Activated effector memory CD4-positive, alpha-beta T cell treated with Interleukin-2 at 50 U/mL for 16 hours (primary cell): Measurements from ENCODE around the gene MORN3.
"Not testable (repeated sequence)": the region's sequence is repeated elsewhere in the genome, so short reads cannot be mapped to it uniquely, and the experiment has no call there.

Source experiments
- DNase-seq: peaks from one replicate; pipeline ENCODE4 v3.0.0-alpha.2; 2020

MORN3 gene

GRCh38 chr12:121669521-121669900 is at the start of gene MORN3:
Gene MORN3, minus strand, starts transcription at chr12:121669654. Its CDS starts 171 bp downstream, at chr12:121669483.
- DNase-seq, result no peak

GRCh38 chr12:121718653-121719239 is 49.3 kb upstream of the MORN3 start:
- DNase-seq, result no peak

- no peak for DNase-seq
Observed at GRCh38 chr12:121717041-121717699, 47.7 kb upstream of the MORN3 start.

- no peak for DNase-seq
Observed at GRCh38 chr12:121715862-121716435, 46.5 kb upstream of the MORN3 start.

- DNase-seq, result not testable (repeated sequence)
Observed at GRCh38 chr12:121715055-121715454, 45.6 kb upstream of the MORN3 start.

- no peak for DNase-seq
Observed at GRCh38 chr12:121713793-121714192, 44.3 kb upstream of the MORN3 start.

- no peak for DNase-seq
Observed at GRCh38 chr12:121713257-121713777, 43.9 kb upstream of the MORN3 start.

- DNase-seq, result peak; percentile 81
Observed at GRCh38 chr12:121712461-121713256, 43.2 kb upstream of the MORN3 start, which contains the start of gene TMEM120B. Gene TMEM120B, plus strand, starts transcription at chr12:121712752. Its CDS starts 144 bp downstream, at chr12:121712896.

GRCh38 chr12:121712190-121712460 is 42.7 kb upstream of the MORN3 start:
- no peak for DNase-seq

- DNase-seq, result peak; percentile 10
Observed at GRCh38 chr12:121711361-121712189, 42.1 kb upstream of the MORN3 start.

- no peak for DNase-seq
Observed at GRCh38 chr12:121709478-121709961, 40.1 kb upstream of the MORN3 start.

GRCh38 chr12:121709064-121709424 is 39.6 kb upstream of the MORN3 start:
- not testable (repeated sequence) for DNase-seq

GRCh38 chr12:121708313-121709063 is 39.0 kb upstream of the MORN3 start:
- no peak for DNase-seq

- DNase-seq, result no peak
Observed at GRCh38 chr12:121705514-121705913, 36.1 kb upstream of the MORN3 start.

- DNase-seq, result no peak
Observed at GRCh38 chr12:121702944-121703343, 33.5 kb upstream of the MORN3 start.

GRCh38 chr12:121701667-121702277 is 32.3 kb upstream of the MORN3 start:
- no peak for DNase-seq

GRCh38 chr12:121697861-121698260 is 28.4 kb upstream of the MORN3 start:
- not testable (repeated sequence) for DNase-seq

GRCh38 chr12:121697093-121697698 is 27.7 kb upstream of the MORN3 start:
- DNase-seq, result no peak

- no peak for DNase-seq
Observed at GRCh38 chr12:121693155-121693687, 23.8 kb upstream of the MORN3 start.

GRCh38 chr12:121692744-121693143 is 23.3 kb upstream of the MORN3 start:
- not testable (repeated sequence) for DNase-seq
